ENCODE measurements around the gene ZBTB2. TPM values are rescaled to one million over a fixed set of nuclear protein-coding genes. Genes with fewer than 3 reads are reported as not detected.

Gene ZBTB2
- total RNA-seq, 1 experiment from 2014 or later, result 27.4 TPM

- Histone ChIP-seq H3K9me3 (ENCODE audit: low read length) (no peaks in the 10 kb centered on the region), H3K79me2 (ENCODE audit: low read length) (peaks cover under 1% of the 10 kb centered on the region; the same call in 1 of the 2 replicates), H3K9me2 (replicated peaks; ENCODE audit: insufficient read depth, low read length) (no peaks in the 10 kb centered on the region), H2AFZ (ENCODE audit: low read length) (no peak overlapping the region), H3K36me3 (ENCODE audit: insufficient read depth, low read length) (peaks cover 52% of the 10 kb centered on the region), H3K27ac (ENCODE audit: low read length) (no peak overlapping the region), H4K20me1 (ENCODE audit: insufficient read depth, low read depth, low read length) (no peaks in the 10 kb centered on the region), H3K4me2 (ENCODE audit: low read depth, low read length, poor library complexity, severe bottlenecking) (no peak overlapping the region), H3K4me1 (ENCODE audit: low read length) (no peaks in the 10 kb centered on the region), H3K27me3 (ENCODE audit: low read length) (no peaks in the 10 kb centered on the region), H3K4me3 (ENCODE audit: low read length) (no peak overlapping the region), H3K9ac (ENCODE audit: low read length) (no peak overlapping the region)
- DNase-seq, result no peak
Observed at GRCh38 chr6:151412909-151413308, 21.6 kb upstream of the ZBTB2 start.

GRCh38 chr6:151409679-151410078 is 18.3 kb upstream of the ZBTB2 start:
- H4K20me1 ChIP-seq (ENCODE audit: insufficient read depth, low read depth, low read length), result no peaks in the 10 kb centered on the region; the same call in 1 of the 2 replicates
- no peak overlapping the region for H3K4me3 ChIP-seq (ENCODE audit: low read length)
- no peaks in the 10 kb centered on the region for H3K9me3 ChIP-seq (ENCODE audit: low read length)
- H3K4me1 ChIP-seq (ENCODE audit: low read length), result no peaks in the 10 kb centered on the region
- no peak overlapping the region for H3K4me2 ChIP-seq (ENCODE audit: low read depth, low read length, poor library complexity, severe bottlenecking)
- no peak overlapping the region for H3K27ac ChIP-seq (ENCODE audit: low read length)
- no peak overlapping the region for H3K9ac ChIP-seq (ENCODE audit: low read length)
- no peaks in the 10 kb centered on the region for H3K27me3 ChIP-seq (ENCODE audit: low read length)
- no peaks in the 10 kb centered on the region for H3K9me2 ChIP-seq (replicated peaks; ENCODE audit: insufficient read depth, low read length)
- peaks cover 62% of the 10 kb centered on the region for H3K36me3 ChIP-seq (ENCODE audit: insufficient read depth, low read length)
- H2AFZ ChIP-seq (ENCODE audit: low read length), result no peak overlapping the region
- peaks cover 26% of the 10 kb centered on the region for H3K79me2 ChIP-seq (ENCODE audit: low read length)
- no peak for DNase-seq

GRCh38 chr6:151409260-151409659 is 17.9 kb upstream of the ZBTB2 start:
- H3K36me3 ChIP-seq (ENCODE audit: insufficient read depth, low read length), result peaks cover 61% of the 10 kb centered on the region

GRCh38 chr6:151408858-151409257 is 17.5 kb upstream of the ZBTB2 start:
- no peak overlapping the region for H3K27ac ChIP-seq (ENCODE audit: low read length)
- H3K4me1 ChIP-seq (ENCODE audit: low read length), result no peaks in the 10 kb centered on the region
- peaks cover 32% of the 10 kb centered on the region for H3K79me2 ChIP-seq (ENCODE audit: low read length)
- H4K20me1 ChIP-seq (ENCODE audit: insufficient read depth, low read depth, low read length), result no peaks in the 10 kb centered on the region; the same call in 1 of the 2 replicates
- no peak overlapping the region for H3K9ac ChIP-seq (ENCODE audit: low read length)
- H3K27me3 ChIP-seq (ENCODE audit: low read length), result no peaks in the 10 kb centered on the region
- H3K9me3 ChIP-seq (ENCODE audit: low read length), result no peaks in the 10 kb centered on the region
- no peak overlapping the region for H3K4me3 ChIP-seq (ENCODE audit: low read length)
- no peaks in the 10 kb centered on the region for H3K9me2 ChIP-seq (replicated peaks; ENCODE audit: insufficient read depth, low read length)
- no peak for DNase-seq
- H2AFZ ChIP-seq (ENCODE audit: low read length), result no peak overlapping the region
- no peak overlapping the region for H3K4me2 ChIP-seq (ENCODE audit: low read depth, low read length, poor library complexity, severe bottlenecking)
- peaks cover 61% of the 10 kb centered on the region for H3K36me3 ChIP-seq (ENCODE audit: insufficient read depth, low read length)

More at GRCh38 chr6:151409260-151409659, 17.9 kb upstream of the ZBTB2 start:
- no peak for DNase-seq
- no peak overlapping the region for H2AFZ ChIP-seq (ENCODE audit: low read length)
- no peaks in the 10 kb centered on the region; the same call in 1 of the 2 replicates for H4K20me1 ChIP-seq (ENCODE audit: insufficient read depth, low read depth, low read length)
- no peak overlapping the region for H3K27ac ChIP-seq (ENCODE audit: low read length)
- no peaks in the 10 kb centered on the region for H3K4me1 ChIP-seq (ENCODE audit: low read length)
- H3K4me3 ChIP-seq (ENCODE audit: low read length), result no peak overlapping the region
- H3K9me3 ChIP-seq (ENCODE audit: low read length), result no peaks in the 10 kb centered on the region
- no peaks in the 10 kb centered on the region for H3K27me3 ChIP-seq (ENCODE audit: low read length)
- H3K9me2 ChIP-seq (replicated peaks; ENCODE audit: insufficient read depth, low read length), result no peaks in the 10 kb centered on the region
- no peak overlapping the region for H3K9ac ChIP-seq (ENCODE audit: low read length)
- no peak overlapping the region for H3K4me2 ChIP-seq (ENCODE audit: low read depth, low read length, poor library complexity, severe bottlenecking)
- H3K79me2 ChIP-seq (ENCODE audit: low read length), result peaks cover 29% of the 10 kb centered on the region

GRCh38 chr6:151403919-151404308 is 12.6 kb upstream of the ZBTB2 start:
- H3K27ac ChIP-seq (ENCODE audit: low read length), result no peak overlapping the region

GRCh38 chr6:151402228-151402627 is 10.9 kb upstream of the ZBTB2 start:
- Histone ChIP-seq H3K9me3 (ENCODE audit: low read length) (no peaks in the 10 kb centered on the region), H3K36me3 (ENCODE audit: insufficient read depth, low read length) (peaks cover 53% of the 10 kb centered on the region), H3K4me2 (ENCODE audit: low read depth, low read length, poor library complexity, severe bottlenecking) (no peak overlapping the region), H3K79me2 (ENCODE audit: low read length) (peaks cover 91% of the 10 kb centered on the region), H3K9me2 (replicated peaks; ENCODE audit: insufficient read depth, low read length) (no peaks in the 10 kb centered on the region), H3K27ac (ENCODE audit: low read length) (no peak overlapping the region), H3K4me3 (ENCODE audit: low read length) (no peak overlapping the region), H3K4me1 (ENCODE audit: low read length) (peaks cover 13% of the 10 kb centered on the region), H3K9ac (ENCODE audit: low read length) (no peak overlapping the region), H2AFZ (ENCODE audit: low read length) (no peak overlapping the region), H4K20me1 (ENCODE audit: insufficient read depth, low read depth, low read length) (peaks cover 33% of the 10 kb centered on the region), H3K27me3 (ENCODE audit: low read length) (no peaks in the 10 kb centered on the region)
- DNase-seq, result no peak

More at GRCh38 chr6:151403919-151404308, 12.6 kb upstream of the ZBTB2 start:
- H2AFZ ChIP-seq (ENCODE audit: low read length), result no peak overlapping the region
- H3K4me3 ChIP-seq (ENCODE audit: low read length), result no peak overlapping the region
- peaks cover 79% of the 10 kb centered on the region for H3K79me2 ChIP-seq (ENCODE audit: low read length)
- H3K4me2 ChIP-seq (ENCODE audit: low read depth, low read length, poor library complexity, severe bottlenecking), result no peak overlapping the region
- H3K4me1 ChIP-seq (ENCODE audit: low read length), result peaks cover 13% of the 10 kb centered on the region
- H3K9me3 ChIP-seq (ENCODE audit: low read length), result no peaks in the 10 kb centered on the region
- H3K9me2 ChIP-seq (replicated peaks; ENCODE audit: insufficient read depth, low read length), result no peaks in the 10 kb centered on the region
- peaks cover 25% of the 10 kb centered on the region for H4K20me1 ChIP-seq (ENCODE audit: insufficient read depth, low read depth, low read length)
- no peak for DNase-seq
- no peaks in the 10 kb centered on the region for H3K27me3 ChIP-seq (ENCODE audit: low read length)
- H3K36me3 ChIP-seq (ENCODE audit: insufficient read depth, low read length), result peaks cover 51% of the 10 kb centered on the region
- no peak overlapping the region for H3K9ac ChIP-seq (ENCODE audit: low read length)

- H3K9ac ChIP-seq (ENCODE audit: low read length), result no peak overlapping the region
- no peak overlapping the region for H2AFZ ChIP-seq (ENCODE audit: low read length)
- H3K9me2 ChIP-seq (replicated peaks; ENCODE audit: insufficient read depth, low read length), result no peaks in the 10 kb centered on the region
- H3K4me2 ChIP-seq (ENCODE audit: low read depth, low read length, poor library complexity, severe bottlenecking), result no peak overlapping the region
- no peaks in the 10 kb centered on the region for H3K27me3 ChIP-seq (ENCODE audit: low read length)
- H3K4me3 ChIP-seq (ENCODE audit: low read length), result no peak overlapping the region
- H3K9me3 ChIP-seq (ENCODE audit: low read length), result no peaks in the 10 kb centered on the region
- H3K36me3 ChIP-seq (ENCODE audit: insufficient read depth, low read length), result peaks cover 48% of the 10 kb centered on the region
- no peak overlapping the region for H3K27ac ChIP-seq (ENCODE audit: low read length)
- H3K4me1 ChIP-seq (ENCODE audit: low read length), result peaks cover 13% of the 10 kb centered on the region
- DNase-seq, result no peak
- peaks cover 44% of the 10 kb centered on the region for H4K20me1 ChIP-seq (ENCODE audit: insufficient read depth, low read depth, low read length)
- H3K79me2 ChIP-seq (ENCODE audit: low read length), result peaks cover 94% of the 10 kb centered on the region
Observed at GRCh38 chr6:151400473-151400872, 9.1 kb upstream of the ZBTB2 start.

GRCh38 chr6:151399679-151400078 is 8.3 kb upstream of the ZBTB2 start:
- no peaks in the 10 kb centered on the region for H3K9me2 ChIP-seq (replicated peaks; ENCODE audit: insufficient read depth, low read length)
- H3K4me3 ChIP-seq (ENCODE audit: low read length), result no peak overlapping the region
- no peak overlapping the region for H3K4me2 ChIP-seq (ENCODE audit: low read depth, low read length, poor library complexity, severe bottlenecking)
- peaks cover 52% of the 10 kb centered on the region for H4K20me1 ChIP-seq (ENCODE audit: insufficient read depth, low read depth, low read length)
- no peak overlapping the region for H2AFZ ChIP-seq (ENCODE audit: low read length)
- no peak overlapping the region for H3K9ac ChIP-seq (ENCODE audit: low read length)
- H3K9me3 ChIP-seq (ENCODE audit: low read length), result no peaks in the 10 kb centered on the region
- no peak overlapping the region for H3K27ac ChIP-seq (ENCODE audit: low read length)
- no peaks in the 10 kb centered on the region for H3K27me3 ChIP-seq (ENCODE audit: low read length)
- peaks cover 47% of the 10 kb centered on the region; the same call in 1 of the 2 replicates for H3K36me3 ChIP-seq (ENCODE audit: insufficient read depth, low read length)
- peaks cover 95% of the 10 kb centered on the region for H3K79me2 ChIP-seq (ENCODE audit: low read length)
- peaks cover 13% of the 10 kb centered on the region for H3K4me1 ChIP-seq (ENCODE audit: low read length)
- DNase-seq, result no peak

Measured in Karpas-422 (cell line).